Measurements from ENCODE around the gene NAV2. TPM values are rescaled to one million over a fixed set of nuclear protein-coding genes. Genes with fewer than 3 reads are reported as not detected.

NAV2 gene
- total RNA-seq, 1 experiment from 2014 or later, result 63.5 TPM

- POLR2A ChIA-PET, result interaction anchor here (0.6 kb wide), 1 partner anchor 45 kb away, joined by 3 read pairs; no protein-coding TSS in a partner anchor
- intact Hi-C loops (cut with micrococcal nuclease; ENCODE audit: unreplicated experiment), result loop anchor here (1.0 to 2.0 kb wide), 3 partner anchors 17 to 133 kb away; no protein-coding TSS in a partner anchor
Observed at GRCh38 chr11:20037396-20038153, 324.9 kb downstream of the NAV2 start.

DNA sequence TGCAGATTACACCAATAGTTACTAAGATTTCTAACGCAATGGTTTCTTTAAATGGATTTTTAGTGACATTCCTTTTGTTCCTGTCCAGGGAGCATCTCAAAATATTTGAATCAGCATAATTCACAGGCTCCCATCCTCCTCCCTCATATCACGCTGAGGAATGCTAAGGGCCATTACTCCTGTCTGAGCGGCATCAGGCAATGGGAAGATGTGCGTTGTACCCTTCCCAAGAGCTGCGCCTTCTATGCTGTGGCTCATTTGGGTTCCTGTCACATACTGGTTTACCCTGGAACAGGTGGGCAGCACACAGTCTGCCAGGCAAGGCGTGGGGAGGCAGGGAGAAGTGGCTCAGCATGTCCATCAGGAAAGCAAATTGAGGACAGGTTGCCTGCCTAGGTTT lies 325.8 kb downstream of the NAV2 start:
- ChIA-PET POLR2A (interaction anchor here (0.6 kb wide), 1 partner anchor 46 kb away, joined by 3 read pairs; no protein-coding TSS in a partner anchor), CTCF (interaction anchor here (0.7 to 1.1 kb wide), 5 partner anchors 9 to 86 kb away, joined by 3 to 5 read pairs (median 4); no protein-coding TSS in a partner anchor)
- DNase-seq, result no peak
- H3K4me1 Mint-ChIP-seq (ENCODE audit: low read depth, unreplicated experiment), result peaks cover 66% of the 10 kb centered on the region
- BruUV-seq (replicated peaks), result no TSS peak
- TF ChIP-seq CTCF (IDR thresholded peaks at IDR 0.05; ENCODE audit: insufficient read depth in 1 of 2, low read depth in 1 of 2, low read length in 1 of 2, severe bottlenecking in 1 of 2, unreplicated experiment in 1 of 2), result no peak
- no peaks in the 10 kb centered on the region for H3K9me3 Mint-ChIP-seq (ENCODE audit: unreplicated experiment)
- H3K27ac Mint-ChIP-seq (ENCODE audit: unreplicated experiment), result no peak overlapping the region
- Histone ChIP-seq H3K27me3 (replicated peaks; ENCODE audit: control insufficient read depth, insufficient read depth, low read length) (no peaks in the 10 kb centered on the region), H3K4me3 (ENCODE audit: low read depth, low read length) (no peak overlapping the region), H3K36me3 (ENCODE audit: control insufficient read depth, insufficient read depth, low read length) (no peaks in the 10 kb centered on the region), H3K9me3 (no peaks in the 10 kb centered on the region), H3K4me1 (peaks cover 85% of the 10 kb centered on the region)
- intact Hi-C loops (cut with micrococcal nuclease; ENCODE audit: unreplicated experiment), result loop anchor here (1.0 to 2.0 kb wide), 2 partner anchors 18 to 87 kb away; no protein-coding TSS in a partner anchor
- no peaks in the 10 kb centered on the region for H3K27me3 Mint-ChIP-seq (ENCODE audit: insufficient read depth, unreplicated experiment)
- H3K36me3 Mint-ChIP-seq (ENCODE audit: insufficient read depth, unreplicated experiment), result peaks cover 71% of the 10 kb centered on the region
- no peak overlapping the region for H3K4me3 Mint-ChIP-seq (ENCODE audit: unreplicated experiment)

More at GRCh38 chr11:20037396-20038153, 324.9 kb downstream of the NAV2 start:
- no peak for TF ChIP-seq CTCF (IDR thresholded peaks at IDR 0.05; ENCODE audit: insufficient read depth in 1 of 2, low read depth in 1 of 2, low read length in 1 of 2, severe bottlenecking in 1 of 2, unreplicated experiment in 1 of 2)
- H3K27me3 Mint-ChIP-seq (ENCODE audit: insufficient read depth, unreplicated experiment), result no peaks in the 10 kb centered on the region
- Histone ChIP-seq H3K9me3 (no peaks in the 10 kb centered on the region), H3K27me3 (replicated peaks; ENCODE audit: control insufficient read depth, insufficient read depth, low read length) (no peaks in the 10 kb centered on the region), H3K4me3 (ENCODE audit: low read depth, low read length) (no peak overlapping the region), H3K4me1 (peaks cover 85% of the 10 kb centered on the region), H3K36me3 (ENCODE audit: control insufficient read depth, insufficient read depth, low read length) (no peaks in the 10 kb centered on the region)
- no peak for DNase-seq
- peaks cover 66% of the 10 kb centered on the region for H3K36me3 Mint-ChIP-seq (ENCODE audit: insufficient read depth, unreplicated experiment)
- no peak overlapping the region for H3K4me3 Mint-ChIP-seq (ENCODE audit: unreplicated experiment)
- CTCF ChIA-PET, result interaction anchor here (0.6 to 1.1 kb wide), 7 partner anchors 8 to 85 kb away, joined by 3 to 5 read pairs (median 4); no protein-coding TSS in a partner anchor
- no TSS peak for BruUV-seq (replicated peaks)
- H3K9me3 Mint-ChIP-seq (ENCODE audit: unreplicated experiment), result no peaks in the 10 kb centered on the region
- H3K27ac Mint-ChIP-seq (ENCODE audit: unreplicated experiment), result peak overlapping the region; percentile 91
- H3K4me1 Mint-ChIP-seq (ENCODE audit: low read depth, unreplicated experiment), result peaks cover 66% of the 10 kb centered on the region

GRCh38 chr11:20038972-20039371 lies 326.3 kb downstream of the NAV2 start:
- H3K27ac Mint-ChIP-seq (ENCODE audit: unreplicated experiment), result peak overlapping the region; percentile 61
- H3K9me3 ChIP-seq, result no peaks in the 10 kb centered on the region
- intact Hi-C loops (cut with micrococcal nuclease; ENCODE audit: unreplicated experiment), result loop anchor here (1.0 to 2.0 kb wide), 2 partner anchors 18 to 88 kb away; no protein-coding TSS in a partner anchor
- no peak overlapping the region for H3K4me3 ChIP-seq (ENCODE audit: low read depth, low read length)
- no peaks in the 10 kb centered on the region for H3K36me3 ChIP-seq (ENCODE audit: control insufficient read depth, insufficient read depth, low read length)
- CTCF ChIA-PET, result no interaction called here
- POLR2A ChIA-PET, result no interaction called here
- DNase-seq, result no peak
- no peaks in the 10 kb centered on the region for H3K27me3 Mint-ChIP-seq (ENCODE audit: insufficient read depth, unreplicated experiment)
- no peak overlapping the region for H3K4me3 Mint-ChIP-seq (ENCODE audit: unreplicated experiment)
- H3K36me3 Mint-ChIP-seq (ENCODE audit: insufficient read depth, unreplicated experiment), result peaks cover 77% of the 10 kb centered on the region
- no peak for TF ChIP-seq CTCF (IDR thresholded peaks at IDR 0.05; ENCODE audit: insufficient read depth in 1 of 2, low read depth in 1 of 2, low read length in 1 of 2, severe bottlenecking in 1 of 2, unreplicated experiment in 1 of 2)
- H3K4me1 ChIP-seq, result peaks cover 80% of the 10 kb centered on the region
- H3K9me3 Mint-ChIP-seq (ENCODE audit: unreplicated experiment), result no peaks in the 10 kb centered on the region
- H3K4me1 Mint-ChIP-seq (ENCODE audit: low read depth, unreplicated experiment), result peaks cover 65% of the 10 kb centered on the region
- H3K27me3 ChIP-seq (replicated peaks; ENCODE audit: control insufficient read depth, insufficient read depth, low read length), result no peaks in the 10 kb centered on the region
- no TSS peak for BruUV-seq (replicated peaks)
